HG02642 (cell line): ENCODE measurements around the gene C15orf61.
A peak's percentile ranks its signal among the peaks of the same experiment; 100 is the strongest.

Experiments
- ATAC-seq: cut with Tn5 transposase; IDR thresholded peaks from one replicate; pipeline ENCODE4 v1.9.1; 2021; ENCODE audit warnings: mild to moderate bottlenecking; ENCODE audit not compliant: unreplicated experiment, poor library complexity

Gene C15orf61

DNA sequence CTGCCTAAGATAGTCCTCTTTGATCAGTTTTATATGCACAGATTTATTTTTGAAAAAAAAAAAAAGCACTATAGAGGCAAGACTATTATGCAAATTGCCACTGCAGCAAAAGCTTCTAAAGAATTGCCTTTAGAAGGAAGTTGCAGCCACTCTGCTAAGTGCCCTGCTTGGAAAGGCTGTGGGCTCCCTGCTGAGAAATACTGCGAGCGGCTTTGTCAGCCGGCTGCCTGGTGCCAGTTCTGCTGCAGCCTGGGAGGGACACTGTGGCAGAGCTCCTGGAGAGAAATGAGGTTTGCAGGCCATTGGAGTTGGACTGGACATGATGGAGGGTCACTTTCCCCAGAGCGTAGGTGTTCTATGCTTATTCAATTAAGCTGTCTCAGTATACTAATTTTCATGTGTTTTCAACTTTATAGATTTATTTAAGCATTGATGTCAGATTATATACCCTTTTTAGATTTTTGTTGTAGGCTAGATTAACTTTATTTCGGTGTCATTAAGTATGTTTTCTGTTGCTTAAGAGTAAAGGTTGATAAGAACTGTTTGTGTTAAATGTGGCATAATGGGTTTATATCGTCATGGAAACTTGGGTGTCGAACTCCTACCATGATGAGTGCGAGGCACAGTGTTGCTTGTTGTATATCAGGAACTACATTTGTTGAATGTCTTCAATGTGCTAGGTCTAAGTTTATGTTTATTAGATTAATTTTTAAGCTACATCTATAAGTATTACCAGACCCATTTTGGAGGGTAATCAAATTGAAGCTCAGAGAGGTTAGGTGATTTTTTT lies 28.1 kb downstream of the C15orf61 start:
- ATAC-seq, result no peak

- no peak for ATAC-seq
These were observed 28.8 kb downstream of the C15orf61 start for GRCh38 chr15:67549736-67550135.

DNA sequence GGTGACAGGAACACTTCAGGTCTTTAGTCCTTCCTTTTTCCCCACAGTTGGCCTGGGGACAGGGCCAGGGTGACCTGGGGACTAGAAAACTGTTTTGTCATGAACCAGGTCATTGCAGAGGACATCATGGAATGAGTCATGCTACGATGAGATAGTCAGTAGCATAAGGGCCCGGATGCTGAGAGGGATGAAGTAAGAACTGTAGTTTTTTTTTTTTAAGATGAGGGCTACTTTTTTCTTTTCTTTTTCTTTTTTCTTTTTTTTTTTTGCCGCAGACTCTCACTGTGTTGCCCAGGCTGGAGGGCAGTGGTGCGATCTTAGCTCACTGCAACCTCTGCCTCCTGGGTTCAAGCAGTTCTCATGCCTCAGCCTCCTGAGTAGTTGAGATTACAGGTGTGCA lies 29.6 kb downstream of the C15orf61 start:
- no peak for ATAC-seq

DNA sequence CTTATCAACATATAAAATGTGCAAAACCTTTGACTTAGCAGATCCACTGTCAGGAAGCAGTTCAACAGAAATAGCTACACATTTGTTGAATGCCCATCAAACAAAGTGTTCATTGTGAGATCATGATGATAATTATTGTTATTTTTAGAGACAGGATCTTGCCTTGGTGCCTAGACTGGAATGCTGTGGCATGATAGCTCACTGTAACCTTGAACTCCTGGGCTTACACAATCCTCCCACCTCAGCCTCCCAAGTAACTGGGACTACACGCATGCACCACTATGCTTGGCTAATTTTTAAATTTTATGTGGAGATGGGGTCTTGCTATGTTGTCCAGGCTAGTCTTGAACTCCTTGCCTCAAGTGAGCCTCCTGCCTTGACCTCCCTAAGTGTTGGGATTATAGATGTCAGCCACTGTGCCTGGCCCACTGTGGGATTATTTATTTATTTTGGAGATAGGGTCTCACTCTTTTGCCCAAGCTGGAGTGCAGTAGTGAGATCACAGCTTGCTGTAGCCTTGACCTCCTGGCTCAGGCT lies 30.3 kb downstream of the C15orf61 start:
- ATAC-seq, result no peak

- ATAC-seq, result no peak
These were observed 33.6 kb downstream of the C15orf61 start for GRCh38 chr15:67554580-67554979.

DNA sequence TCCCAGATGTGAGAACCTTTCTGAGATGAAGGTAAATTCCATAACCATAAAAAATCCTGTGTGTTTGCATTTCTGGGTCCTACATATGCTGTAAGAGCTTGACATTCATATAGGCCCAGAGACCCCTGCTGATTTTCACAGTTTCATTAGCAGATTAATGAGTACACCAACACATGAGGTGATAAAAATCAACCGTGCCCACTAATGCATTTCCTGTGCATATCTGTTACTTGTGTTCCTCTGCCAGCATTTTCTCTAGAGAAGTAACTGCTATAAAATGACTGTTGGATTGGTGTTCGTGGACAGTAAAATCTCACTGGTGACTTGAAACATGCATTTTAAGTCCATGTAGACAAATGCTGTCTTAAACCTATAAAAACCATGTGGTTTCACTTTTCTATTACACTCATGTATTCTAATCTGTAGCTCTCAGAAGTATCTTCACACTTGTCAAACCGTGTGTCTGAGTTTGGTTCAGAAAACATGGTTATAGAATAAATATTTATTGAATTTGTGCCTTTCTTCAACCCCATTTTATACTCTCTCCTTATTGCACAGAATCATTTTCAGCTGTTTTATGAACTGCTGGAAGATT lies 36.1 kb downstream of the C15orf61 start:
- no peak for ATAC-seq

- ATAC-seq, result no peak
These were observed 37.6 kb downstream of the C15orf61 start for GRCh38 chr15:67558502-67558901.

- ATAC-seq, result no peak
These were observed 38.2 kb downstream of the C15orf61 start for GRCh38 chr15:67559158-67559557.

DNA sequence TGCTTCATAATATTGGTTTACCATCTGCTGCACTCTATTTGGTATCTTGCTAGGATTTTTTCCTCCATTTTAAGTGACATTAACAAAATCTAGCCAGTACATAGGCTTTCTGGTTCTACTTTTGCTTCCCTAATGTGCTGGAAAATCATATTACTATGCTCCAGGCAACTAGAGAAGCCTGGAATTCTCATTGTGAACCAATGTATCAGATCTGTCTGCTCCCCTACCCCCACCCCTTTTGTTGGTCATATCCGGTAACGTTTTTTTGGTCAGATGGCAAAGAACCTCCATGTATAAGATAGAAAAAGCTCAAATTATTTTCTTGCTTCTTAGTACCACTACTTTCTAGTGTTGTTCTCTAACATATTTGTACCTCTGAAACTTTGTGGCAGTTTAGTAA lies 38.6 kb downstream of the C15orf61 start:
- no peak for ATAC-seq

- no peak for ATAC-seq
These were observed 39.4 kb downstream of the C15orf61 start for GRCh38 chr15:67560320-67560719.

DNA sequence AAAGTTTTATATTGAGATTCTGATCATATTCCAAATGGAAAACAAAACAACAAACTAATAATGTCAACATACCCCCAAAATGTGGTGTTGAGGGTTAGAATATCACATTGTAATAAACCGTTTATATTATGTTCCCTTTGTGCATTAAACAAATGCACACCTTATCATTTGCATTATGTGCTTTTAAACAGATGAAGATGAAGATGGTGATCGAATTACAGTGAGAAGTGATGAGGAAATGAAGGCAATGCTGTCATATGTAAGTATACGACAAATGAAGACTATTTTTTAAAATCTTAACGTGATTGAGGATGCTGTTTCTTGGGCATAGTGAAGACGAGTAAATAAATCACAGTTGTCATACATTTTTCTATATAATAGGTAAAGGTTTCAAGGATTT lies 42.2 kb downstream of the C15orf61 start:
- ATAC-seq, result no peak

DNA sequence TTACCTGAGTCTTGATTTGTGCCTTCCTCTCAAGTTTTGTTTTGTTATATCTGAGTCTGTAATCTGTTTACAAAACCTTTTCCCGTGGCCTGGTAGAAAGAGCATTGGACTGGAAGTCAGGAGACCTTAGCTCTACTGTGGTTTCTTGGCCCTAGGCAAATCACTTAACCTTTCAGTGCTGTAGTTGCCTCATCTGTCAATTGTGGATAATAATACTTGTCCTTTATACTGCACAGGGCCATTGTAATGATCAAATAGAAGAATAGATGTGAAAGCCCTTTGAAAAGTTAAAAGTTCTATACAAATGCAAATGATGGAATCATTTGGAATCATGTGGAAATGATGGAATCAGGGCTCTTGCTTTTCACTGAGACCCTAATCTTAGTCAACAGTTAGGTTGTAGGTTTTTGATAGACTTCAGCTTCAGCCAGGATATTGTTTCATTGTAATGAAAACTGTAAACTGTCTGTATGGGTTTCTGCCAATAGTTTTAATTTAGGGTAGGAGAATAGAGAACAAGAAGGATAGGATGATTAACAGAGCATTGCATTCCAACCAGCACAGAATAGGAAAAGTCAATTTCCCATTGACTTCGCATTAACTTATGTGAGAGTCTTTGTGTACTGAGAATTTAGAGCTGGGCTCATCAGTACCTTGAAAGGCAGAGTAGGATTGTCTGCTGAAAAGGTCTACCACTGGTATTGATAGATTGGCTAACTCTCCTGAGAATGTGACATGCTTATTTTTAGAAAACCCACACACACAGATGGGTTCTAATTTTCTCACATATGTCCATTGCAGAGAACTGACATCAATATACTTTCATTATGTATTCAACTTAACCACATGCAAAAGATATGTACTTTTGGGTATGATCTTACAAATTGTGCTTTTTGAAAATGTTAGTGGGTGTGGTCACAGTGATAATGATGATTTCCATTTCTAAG lies 43.4 kb downstream of the C15orf61 start:
- peak; percentile 85 for ATAC-seq

DNA sequence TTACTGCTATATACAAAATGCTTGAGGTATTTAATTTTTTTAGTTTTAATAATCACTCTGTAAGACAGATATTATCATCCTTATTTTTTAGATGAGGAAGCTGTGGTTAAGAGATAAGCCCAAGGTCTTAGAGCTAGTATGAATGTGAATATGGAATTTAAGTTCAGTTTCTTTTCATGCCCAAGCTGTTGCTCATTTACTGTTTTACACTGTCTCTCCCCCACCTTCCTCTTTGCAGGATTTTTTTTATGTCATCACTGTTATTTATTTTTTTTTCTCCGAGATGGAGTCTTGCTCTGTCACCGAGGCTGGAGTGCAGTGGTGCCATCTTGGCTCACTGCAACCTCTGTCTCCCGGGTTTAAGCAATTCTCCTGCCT lies 44.0 kb downstream of the C15orf61 start:
- ATAC-seq, result peak; percentile 18

DNA sequence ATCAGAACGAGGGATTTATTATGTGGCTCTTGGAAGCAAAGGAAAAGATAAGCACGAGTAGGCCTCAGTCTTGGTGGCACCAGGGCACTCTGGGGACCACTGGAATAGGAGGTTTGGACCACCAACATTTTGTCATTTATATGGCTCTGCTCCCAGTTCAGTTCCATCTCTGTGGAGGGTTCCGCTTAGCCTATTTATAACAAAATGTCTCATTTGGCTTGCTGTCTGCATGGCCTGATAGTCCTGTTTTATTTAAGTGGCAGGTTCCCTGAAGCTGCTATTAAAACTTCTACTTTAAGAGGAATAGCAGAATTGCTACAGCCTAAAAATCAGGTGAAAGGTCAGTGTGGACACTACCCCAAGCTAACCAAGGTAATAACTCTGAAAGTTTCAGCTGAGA lies 48.7 kb downstream of the C15orf61 start:
- no peak for ATAC-seq

- no peak for ATAC-seq
These were observed 50.1 kb downstream of the C15orf61 start for GRCh38 chr15:67570875-67571647.

- no peak for ATAC-seq
These were observed 50.9 kb downstream of the C15orf61 start for GRCh38 chr15:67571648-67572415.

- ATAC-seq, result no peak
These were observed 52.3 kb downstream of the C15orf61 start for GRCh38 chr15:67573194-67573593.

DNA sequence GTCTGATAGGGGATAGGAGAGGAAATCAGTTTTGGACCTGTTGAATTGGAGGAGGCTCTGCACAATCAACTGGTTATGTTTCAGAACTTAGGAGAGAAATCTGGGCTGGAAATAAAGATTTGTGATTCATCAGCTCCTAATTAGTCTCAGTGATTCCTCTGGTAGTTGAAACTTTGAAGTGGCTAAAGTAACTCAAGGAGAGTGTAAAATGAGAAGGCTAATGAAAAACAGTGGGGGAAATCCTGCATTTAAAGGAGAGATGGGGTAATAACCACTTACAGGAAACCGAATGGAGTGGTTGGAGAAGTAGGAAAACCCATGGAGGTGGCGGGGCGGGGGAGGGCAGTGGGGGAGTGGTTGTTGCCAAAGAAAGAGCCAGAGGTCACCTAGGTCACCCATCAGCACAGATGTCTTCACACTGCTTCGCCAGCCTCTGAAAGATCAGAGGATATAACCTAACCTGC lies 54.1 kb downstream of the C15orf61 start:
- ATAC-seq, result no peak

DNA sequence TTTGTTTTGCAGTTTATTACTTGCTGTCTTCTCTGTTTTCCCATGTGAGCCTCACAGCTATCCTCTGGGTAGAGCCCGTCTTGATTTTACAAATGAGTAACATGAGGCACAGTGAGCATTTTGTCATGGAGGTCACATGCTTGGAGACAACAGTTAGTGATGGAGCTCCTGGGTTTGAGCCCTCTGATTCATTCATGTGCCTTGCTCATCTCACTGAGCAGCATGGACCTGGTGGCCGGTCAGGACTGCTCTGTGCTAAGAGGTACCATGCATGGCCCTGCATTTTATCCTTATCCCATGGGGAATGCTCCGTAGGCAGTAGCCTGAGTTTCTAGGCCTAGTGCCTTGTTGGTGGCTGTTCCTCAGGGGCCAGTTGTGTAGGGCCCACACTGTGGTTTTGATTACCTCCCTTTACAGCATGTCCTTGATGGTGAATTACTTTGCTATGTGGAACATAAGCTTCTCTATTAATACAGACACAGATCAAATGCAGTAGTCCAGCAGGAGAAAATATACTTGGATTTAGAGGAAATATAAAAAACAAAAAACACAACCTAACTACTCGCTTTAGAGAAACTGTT lies 57.2 kb downstream of the C15orf61 start:
- ATAC-seq, result no peak
